ENCODE measurements around the gene RHO.

GRCh38 chr3:129519896-129520715 is 8.3 kb upstream of the RHO start:
- TF ChIP-seq EZH2phosphoT487 (IDR thresholded peaks at IDR 0.05; ENCODE audit: borderline replicate concordance, low read depth) (no peak), SIN3A (IDR thresholded peaks at IDR 0.05; ENCODE audit: borderline replicate concordance, low read depth, low read length) (no peak), CTCF (IDR thresholded peaks at IDR 0.05) (no peak), REST (IDR thresholded peaks at IDR 0.05; ENCODE audit: low read depth, low read length) (no peak), JUND (IDR thresholded peaks at IDR 0.05) (no peak)
